Vagina (tissue), 2 donors: ENCODE measurements around the gene RNF113B.

Experiments
- CTCF ChIP-seq, 3 experiments: fragments of 450-650 bp in 2 of 3; fragments of 200-600 bp in 1 of 3; sonication (generic) in 1 of 3; IDR thresholded peaks; one replicate each; pipeline ENCODE4 v1.5.1; 2017 to 2019; ENCODE audit warnings: antibody characterized with exemption in 3 of 3, mild to moderate bottlenecking in 2 of 3, moderate library complexity in 2 of 3
- POLR2A ChIP-seq, 2 donors: fragments of 450-650 bp; IDR thresholded peaks; one replicate each; pipeline ENCODE4 v1.6.1; 2017; ENCODE audit warnings: antibody characterized with exemption in 2 of 2, mild to moderate bottlenecking in 2 of 2, moderate library complexity in 2 of 2

- TF ChIP-seq CTCF (IDR thresholded peaks at IDR 0.05) = no peak
- TF ChIP-seq POLR2A (IDR thresholded peaks at IDR 0.05) = no peak
These were observed 12.9 kb upstream of the RNF113B start for GRCh38 chr13:98189841-98190505.
